ENCODE measurements around the gene CCDC66. TPM values are rescaled to one million over a fixed set of nuclear protein-coding genes. Genes with fewer than 3 reads are reported as not detected.
"Not testable (repeated sequence)": the region's sequence is repeated elsewhere in the genome, so short reads cannot be mapped to it uniquely, and the experiment has no call there.

The CCDC66 gene
- total and polyA plus RNA-seq, 2 of the 8 experiments (the other 6 are each of a cell fraction or from before 2014, with no cell fraction given) = 9.6 to 29.3 TPM

- H3K27me3 ChIP-seq (replicated peaks in 1 of 4; ENCODE audit: control insufficient read depth in 3 of 4, extremely low read depth in 1 of 4, insufficient read depth in 3 of 4, low read length in 3 of 4); H2BK12ac ChIP-seq (ENCODE audit: low read depth, low read length); H3K9me3 ChIP-seq (ENCODE audit: insufficient read depth in 2 of 2, low read depth in 1 of 2, low read length in 1 of 2); H3K4me1 ChIP-seq (replicated peaks in 1 of 4; ENCODE audit: control insufficient read depth in 3 of 4, insufficient read depth in 4 of 4, low read length in 3 of 4); H2AFZ ChIP-seq (ENCODE audit: low read length); H3K56ac ChIP-seq (replicated peaks; ENCODE audit: insufficient read length, low read depth, low read length); H3K4me3 ChIP-seq (ENCODE audit: extremely low read depth in 1 of 4, insufficient read depth in 2 of 4, low read depth in 3 of 4, low read length in 4 of 4); H3K23ac ChIP-seq (ENCODE audit: insufficient read length); H3K23me2 ChIP-seq (ENCODE audit: low read depth, low read length); H3K27ac ChIP-seq (ENCODE audit: low read depth, low read length); H3K18ac ChIP-seq (ENCODE audit: extremely low read depth, low read length); H3K9ac ChIP-seq (replicated peaks in 1 of 4; ENCODE audit: extremely low read depth in 1 of 4, low read depth in 3 of 4, low read length in 3 of 4); H3K4me2 ChIP-seq (ENCODE audit: insufficient read depth in 1 of 2, low read depth in 2 of 2, low read length in 2 of 2); DNase-seq (ENCODE audit: low read depth in 1 of 2, low spot score in 2 of 2); H2AK5ac ChIP-seq (ENCODE audit: low read depth, low read length); H4K91ac ChIP-seq (replicated peaks; ENCODE audit: insufficient read length, low read length); H3K79me2 ChIP-seq (ENCODE audit: control insufficient read depth in 1 of 2, insufficient read depth in 2 of 2, low read length in 2 of 2); FAIRE-seq; H2BK120ac ChIP-seq (replicated peaks; ENCODE audit: low read depth, low read length); H4K5ac ChIP-seq (ENCODE audit: insufficient read length, low read depth, low read length); H3K4ac ChIP-seq (replicated peaks; ENCODE audit: insufficient read length, low read depth, low read length); H4K20me1 ChIP-seq (replicated peaks in 1 of 2; ENCODE audit: control insufficient read depth in 1 of 2, insufficient read depth in 2 of 2, low read length in 2 of 2); H4K8ac ChIP-seq (ENCODE audit: extremely low read depth, insufficient read depth, low read length); H3K14ac ChIP-seq (ENCODE audit: insufficient read length); CTCF ChIA-PET (ENCODE audit: partially characterized antibody); H2BK15ac ChIP-seq (ENCODE audit: low read length); H2BK20ac ChIP-seq (ENCODE audit: low read length); H3K79me1 ChIP-seq (ENCODE audit: low read depth, low read length); H2BK5ac ChIP-seq (ENCODE audit: low read depth, low read length): not testable (repeated sequence)
- POLR2A ChIA-PET (ENCODE audit: partially characterized antibody) = interaction anchor here (0.6 kb wide), 1 partner anchor 13 kb away, joined by 3 read pairs; no protein-coding TSS in a partner anchor
- 87% methylated on average over 1 of the region's 2 CpGs; no CpG with 5 or more reads in 1 of the 2 experiments for WGBS, 2 experiments (ENCODE audit: extremely low coverage in 1 of 2, insufficient coverage in 1 of 2, insufficient read length in 1 of 2, insufficient replicate concordance in 2 of 2, low coverage in 1 of 2, low lambda C conversion rate in 2 of 2, missing lambda C conversion rate in 1 of 2)
- H3K36me3 ChIP-seq (ENCODE audit: control insufficient read depth in 2 of 4, insufficient read depth in 4 of 4, low read length in 3 of 4) = peaks cover 0 to 12% (median 5%) of the 10 kb centered on the region in 4 experiments; a peak in 6 of 8 replicates
Measured at GRCh38 chr3:56608479-56608878, 51.5 kb downstream of the CCDC66 start.
